ENCODE data around the gene FUZ.

FUZ gene

GRCh38 chr19:49779731-49780555 lies 33.1 kb downstream of the FUZ start:
- DNase-seq: peak; percentile 39

GRCh38 chr19:49776371-49776764 lies 36.7 kb downstream of the FUZ start:
- DNase-seq: no peak

GRCh38 chr19:49775742-49776370 lies 37.2 kb downstream of the FUZ start:
- DNase-seq: no peak

- DNase-seq: no peak
Measured at GRCh38 chr19:49774969-49775368, 38.1 kb downstream of the FUZ start.

GRCh38 chr19:49773663-49774350 lies 39.3 kb downstream of the FUZ start:
- DNase-seq: no peak

GRCh38 chr19:49772850-49773432 lies 40.2 kb downstream of the FUZ start:
- no peak for DNase-seq

- peak; percentile 18 for DNase-seq
Measured at GRCh38 chr19:49771674-49772139, 41.4 kb downstream of the FUZ start.

- DNase-seq: no peak
Measured at GRCh38 chr19:49770529-49770928, 42.6 kb downstream of the FUZ start.

GRCh38 chr19:49767967-49768581 lies 45.0 kb downstream of the FUZ start:
- no peak for DNase-seq

- DNase-seq: no peak
Measured at GRCh38 chr19:49767381-49767780, 45.7 kb downstream of the FUZ start.

- DNase-seq: no peak
Measured at GRCh38 chr19:49766930-49767299, 46.2 kb downstream of the FUZ start, which contains the start of gene AP2A1. TSS of gene AP2A1 (plus strand) at chr19:49767001. CDS start at chr19:49767134, 133 bp downstream.

GRCh38 chr19:49766007-49766929 lies 46.8 kb downstream of the FUZ start:
- peak; percentile 100 for DNase-seq

- no peak for DNase-seq
Measured at GRCh38 chr19:49764341-49764740, 48.8 kb downstream of the FUZ start.

- no peak for DNase-seq
Measured at GRCh38 chr19:49763230-49763629, 49.9 kb downstream of the FUZ start, which contains the start of gene TSKS. TSS of gene TSKS (minus strand) at chr19:49763306. CDS start at chr19:49763247, 59 bp downstream.

GRCh38 chr19:49761625-49762311 lies 51.3 kb downstream of the FUZ start:
- DNase-seq: no peak

- DNase-seq: no peak
Measured at GRCh38 chr19:49761249-49761624, 51.9 kb downstream of the FUZ start.

GRCh38 chr19:49758292-49758691 lies 54.8 kb downstream of the FUZ start:
- no peak for DNase-seq

All from CD4-positive, alpha-beta T cell treated with Interferon gamma for 1 hour (primary cell).